ENCODE results near the gene PRR5L. TPM values are rescaled to one million over a fixed set of nuclear protein-coding genes. Genes with fewer than 3 reads are reported as not detected.

Gene PRR5L
- polyA plus RNA-seq, 3 donors: 3.5 to 16.0 (median 7.4) TPM

DNA sequence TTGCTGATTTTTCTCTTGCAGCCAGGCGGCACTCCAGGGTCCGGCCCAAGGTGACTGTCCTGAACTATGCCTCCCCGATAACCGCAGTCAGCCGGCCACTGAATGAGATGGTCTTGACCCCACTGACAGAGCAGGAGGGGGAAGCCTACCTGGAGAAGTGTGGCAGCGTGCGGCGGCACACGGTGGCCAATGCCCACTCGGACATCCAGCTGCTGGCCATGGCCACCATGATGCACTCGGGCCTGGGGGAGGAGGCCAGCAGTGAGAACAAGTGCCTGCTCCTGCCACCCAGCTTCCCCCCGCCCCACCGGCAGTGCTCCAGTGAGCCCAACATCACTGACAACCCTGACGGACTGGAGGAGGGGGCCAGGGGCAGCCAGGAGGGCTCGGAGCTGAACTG, 166.2 kb downstream of the PRR5L start:
- H3K27me3 ChIP-seq (ENCODE audit: control insufficient read depth in 2 of 2, insufficient read depth in 2 of 2, low read length in 2 of 2): no peaks in the 10 kb centered on the region
- H3K36me3 Mint-ChIP-seq: peaks cover 3 to 4% of the 10 kb centered on the region in 2 donors
- no peaks in the 10 kb centered on the region for H3K36me3 ChIP-seq (replicated peaks in 1 of 2; ENCODE audit: control insufficient read depth in 1 of 2, insufficient read depth in 2 of 2, low read length in 2 of 2)
- H3K27ac Mint-ChIP-seq: no peak overlapping the region
- no peaks in the 10 kb centered on the region for H3K79me2 ChIP-seq (ENCODE audit: insufficient read depth, low read length)
- intact Hi-C loops (cut with micrococcal nuclease): no loop called here
- peaks cover 0 to 1% (median 1%) of the 10 kb centered on the region in 3 donors for H3K27me3 Mint-ChIP-seq (ENCODE audit: low read depth in 3 of 3)
- H3K4me3 Mint-ChIP-seq: no peak overlapping the region
- H3K27ac ChIP-seq (ENCODE audit: low read depth in 1 of 2, low read length in 2 of 2): no peak overlapping the region
- H3K9ac ChIP-seq (ENCODE audit: insufficient read depth, low read length, poor library complexity, severe bottlenecking): no peak overlapping the region
- 99% methylated on average over 15 of the region's 15 CpGs for WGBS (ENCODE audit: insufficient coverage)
- peaks cover 9% of the 10 kb centered on the region for H3K4me1 Mint-ChIP-seq
- H3K9me3 ChIP-seq (replicated peaks in 1 of 2; ENCODE audit: control insufficient read depth in 1 of 2, insufficient read depth in 1 of 2, low read length in 2 of 2): no peaks in the 10 kb centered on the region
- DNase-seq: no peak
- H3K9me3 Mint-ChIP-seq: no peaks in the 10 kb centered on the region
- no peak overlapping the region for H3K4me3 ChIP-seq (replicated peaks in 1 of 3; ENCODE audit: low read depth in 2 of 3, low read length in 3 of 3)
- TF ChIP-seq, protein P1, sequence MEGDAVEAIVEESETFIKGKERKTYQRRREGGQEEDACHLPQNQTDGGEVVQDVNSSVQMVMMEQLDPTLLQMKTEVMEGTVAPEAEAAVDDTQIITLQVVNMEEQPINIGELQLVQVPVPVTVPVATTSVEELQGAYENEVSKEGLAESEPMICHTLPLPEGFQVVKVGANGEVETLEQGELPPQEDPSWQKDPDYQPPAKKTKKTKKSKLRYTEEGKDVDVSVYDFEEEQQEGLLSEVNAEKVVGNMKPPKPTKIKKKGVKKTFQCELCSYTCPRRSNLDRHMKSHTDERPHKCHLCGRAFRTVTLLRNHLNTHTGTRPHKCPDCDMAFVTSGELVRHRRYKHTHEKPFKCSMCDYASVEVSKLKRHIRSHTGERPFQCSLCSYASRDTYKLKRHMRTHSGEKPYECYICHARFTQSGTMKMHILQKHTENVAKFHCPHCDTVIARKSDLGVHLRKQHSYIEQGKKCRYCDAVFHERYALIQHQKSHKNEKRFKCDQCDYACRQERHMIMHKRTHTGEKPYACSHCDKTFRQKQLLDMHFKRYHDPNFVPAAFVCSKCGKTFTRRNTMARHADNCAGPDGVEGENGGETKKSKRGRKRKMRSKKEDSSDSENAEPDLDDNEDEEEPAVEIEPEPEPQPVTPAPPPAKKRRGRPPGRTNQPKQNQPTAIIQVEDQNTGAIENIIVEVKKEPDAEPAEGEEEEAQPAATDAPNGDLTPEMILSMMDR (IDR thresholded peaks at IDR 0.05): no peak
- no peak overlapping the region for H3K4me2 ChIP-seq (replicated peaks; ENCODE audit: extremely low read depth, low read length, poor library complexity, severe bottlenecking)
- peaks cover 0 to 8% of the 10 kb centered on the region in 2 donors for H3K4me1 ChIP-seq (ENCODE audit: control insufficient read depth in 1 of 2, insufficient read depth in 2 of 2, low read length in 2 of 2)
- no peaks in the 10 kb centered on the region for H4K20me1 ChIP-seq (ENCODE audit: insufficient read depth, low read length)
- H2AFZ ChIP-seq (ENCODE audit: insufficient read depth, low read depth, low read length, poor library complexity, severe bottlenecking): no peak overlapping the region

GRCh38 chr11:36463781-36464180, 167.7 kb downstream of the PRR5L start:
- H3K79me2 ChIP-seq (ENCODE audit: insufficient read depth, low read length): no peaks in the 10 kb centered on the region
- no peaks in the 10 kb centered on the region for H4K20me1 ChIP-seq (ENCODE audit: insufficient read depth, low read length)
- no peak overlapping the region for H2AFZ ChIP-seq (ENCODE audit: insufficient read depth, low read depth, low read length, poor library complexity, severe bottlenecking)
- H3K36me3 Mint-ChIP-seq: peaks cover 3 to 4% of the 10 kb centered on the region in 2 donors
- 88% methylated on average over 2 of the region's 3 CpGs for WGBS (ENCODE audit: insufficient coverage)
- intact Hi-C loops (cut with micrococcal nuclease): no loop called here
- H3K4me1 Mint-ChIP-seq: peaks cover 11% of the 10 kb centered on the region
- no peak overlapping the region for H3K27ac ChIP-seq (ENCODE audit: low read depth in 1 of 2, low read length in 2 of 2)
- H3K9me3 Mint-ChIP-seq: no peaks in the 10 kb centered on the region
- no peak overlapping the region for H3K4me2 ChIP-seq (replicated peaks; ENCODE audit: extremely low read depth, low read length, poor library complexity, severe bottlenecking)
- H3K9ac ChIP-seq (ENCODE audit: insufficient read depth, low read length, poor library complexity, severe bottlenecking): no peak overlapping the region
- peaks cover 0 to 9% of the 10 kb centered on the region in 2 donors for H3K4me1 ChIP-seq (ENCODE audit: control insufficient read depth in 1 of 2, insufficient read depth in 2 of 2, low read length in 2 of 2)
- no peaks in the 10 kb centered on the region for H3K9me3 ChIP-seq (replicated peaks in 1 of 2; ENCODE audit: control insufficient read depth in 1 of 2, insufficient read depth in 1 of 2, low read length in 2 of 2)
- DNase-seq: no peak
- H3K27me3 ChIP-seq (ENCODE audit: control insufficient read depth in 2 of 2, insufficient read depth in 2 of 2, low read length in 2 of 2): no peaks in the 10 kb centered on the region
- H3K27me3 Mint-ChIP-seq (ENCODE audit: low read depth in 3 of 3): peaks cover 0 to 1% (median 1%) of the 10 kb centered on the region in 3 donors
- TF ChIP-seq, protein P1 (IDR thresholded peaks at IDR 0.05): no peak
- no peaks in the 10 kb centered on the region for H3K36me3 ChIP-seq (replicated peaks in 1 of 2; ENCODE audit: control insufficient read depth in 1 of 2, insufficient read depth in 2 of 2, low read length in 2 of 2)
- no peak overlapping the region for H3K27ac Mint-ChIP-seq
- no peak overlapping the region for H3K4me3 Mint-ChIP-seq
- no peak overlapping the region for H3K4me3 ChIP-seq (replicated peaks in 1 of 3; ENCODE audit: low read depth in 2 of 3, low read length in 3 of 3)

All from CD14-positive monocyte (primary cell).